Astrocyte (in vitro differentiated cells and primary cell): Measurements from ENCODE around the gene MS4A4E. TPM values are rescaled to one million over a fixed set of nuclear protein-coding genes. Genes with fewer than 3 reads are reported as not detected.

Experiments used
- DNase-seq: peaks from one replicate; pipeline ENCODE4 v3.0.0-alpha.2; 2010; ENCODE audit warnings: low read depth
- FAIRE-seq: peaks from 2 replicates; lab custom pipeline; 2011; peaks lifted over from hg19 to GRCh38; lab: Jason Lieb, UNC
- H2AFZ ChIP-seq: 2 replicates; pipeline ENCODE4 v1.6.0; 2012; ENCODE audit warnings: low read depth, low read length, inconsistent platforms
- H3K27ac ChIP-seq: 2 replicates; pipeline ENCODE4 v1.5.1; 2011; ENCODE audit warnings: low read depth, low read length, inconsistent platforms
- H3K27me3 ChIP-seq: 2 replicates; pipeline ENCODE4 v1.6.0; 2011; ENCODE audit warnings: low read length, inconsistent platforms; ENCODE audit not compliant: insufficient read depth
- H3K36me3 ChIP-seq: 2 replicates; pipeline ENCODE4 v1.5.1; 2011; ENCODE audit warnings: low read length, inconsistent platforms; ENCODE audit not compliant: insufficient read depth
- H3K4me1 ChIP-seq: 2 replicates; pipeline ENCODE4 v1.5.1; 2011; ENCODE audit warnings: low read length, inconsistent platforms; ENCODE audit not compliant: insufficient read depth
- H3K4me2 ChIP-seq: 2 replicates; pipeline ENCODE4 v1.6.0; 2012; ENCODE audit warnings: low read length, inconsistent platforms
- H3K4me3 ChIP-seq: 2 replicates; pipeline ENCODE4 v1.5.1; 2011; ENCODE audit warnings: low read depth, mild to moderate bottlenecking, low read length, inconsistent platforms; ENCODE audit not compliant: insufficient read depth
- H3K79me2 ChIP-seq: 2 replicates; pipeline ENCODE4 v1.6.0; 2012; ENCODE audit warnings: mild to moderate bottlenecking, low read length, inconsistent platforms; ENCODE audit not compliant: insufficient read depth
- H3K9ac ChIP-seq: 2 replicates; pipeline ENCODE4 v1.6.0; 2012; ENCODE audit warnings: mild to moderate bottlenecking, low read length, inconsistent platforms
- H3K9me3 ChIP-seq: 2 replicates; pipeline ENCODE4 v1.5.1; 2012; ENCODE audit warnings: low read depth, mild to moderate bottlenecking, low read length, inconsistent platforms; ENCODE audit not compliant: insufficient read depth
- H4K20me1 ChIP-seq: 2 replicates; pipeline ENCODE4 v1.6.0; 2012; ENCODE audit warnings: low read length, inconsistent platforms; ENCODE audit not compliant: insufficient read depth
- H3K27ac Mint-ChIP-seq: one replicate; pipeline ENCODE4 v1.8.0; 2021; ENCODE audit warnings: mild to moderate bottlenecking, mixed read lengths; ENCODE audit not compliant: unreplicated experiment
- H3K27me3 Mint-ChIP-seq: one replicate; pipeline ENCODE4 v1.8.0; 2021; ENCODE audit warnings: low read depth, mixed read lengths; ENCODE audit not compliant: unreplicated experiment
- H3K36me3 Mint-ChIP-seq: one replicate; pipeline ENCODE4 v1.8.0; 2021; ENCODE audit warnings: low read depth, mixed read lengths; ENCODE audit not compliant: unreplicated experiment
- H3K4me1 Mint-ChIP-seq: one replicate; pipeline ENCODE4 v1.8.0; 2021; ENCODE audit warnings: low read depth, mixed read lengths; ENCODE audit not compliant: unreplicated experiment
- H3K4me3 Mint-ChIP-seq: one replicate; pipeline ENCODE4 v1.8.0; 2021; ENCODE audit warnings: mild to moderate bottlenecking, moderate library complexity, mixed read lengths; ENCODE audit not compliant: unreplicated experiment
- H3K9me3 Mint-ChIP-seq: one replicate; pipeline ENCODE4 v1.8.0; 2021; ENCODE audit warnings: mild to moderate bottlenecking, mixed read lengths; ENCODE audit not compliant: unreplicated experiment
- EZH2 ChIP-seq: IDR thresholded peaks from 2 replicates; pipeline ENCODE4 v1.6.1; 2012; ENCODE audit warnings: mild to moderate bottlenecking, low read length, inconsistent platforms; ENCODE audit not compliant: insufficient read depth
- total RNA-seq: library from RNA; stranded (reverse); gene quantifications from 2 replicates; pipeline ENCODE4 v1.2.1, GENCODE V29; 2021
- TF ChIP-seq, protein P1 (sequence below): IDR thresholded peaks from 2 replicates; pipeline ENCODE4 v1.5.1; 2011; ENCODE audit warnings: low read depth, mild to moderate bottlenecking, inconsistent platforms, low read length, moderate library complexity; ENCODE audit not compliant: insufficient read depth

The MS4A4E gene
- total RNA-seq, 1 donor from 2014 or later = not detected

DNA sequence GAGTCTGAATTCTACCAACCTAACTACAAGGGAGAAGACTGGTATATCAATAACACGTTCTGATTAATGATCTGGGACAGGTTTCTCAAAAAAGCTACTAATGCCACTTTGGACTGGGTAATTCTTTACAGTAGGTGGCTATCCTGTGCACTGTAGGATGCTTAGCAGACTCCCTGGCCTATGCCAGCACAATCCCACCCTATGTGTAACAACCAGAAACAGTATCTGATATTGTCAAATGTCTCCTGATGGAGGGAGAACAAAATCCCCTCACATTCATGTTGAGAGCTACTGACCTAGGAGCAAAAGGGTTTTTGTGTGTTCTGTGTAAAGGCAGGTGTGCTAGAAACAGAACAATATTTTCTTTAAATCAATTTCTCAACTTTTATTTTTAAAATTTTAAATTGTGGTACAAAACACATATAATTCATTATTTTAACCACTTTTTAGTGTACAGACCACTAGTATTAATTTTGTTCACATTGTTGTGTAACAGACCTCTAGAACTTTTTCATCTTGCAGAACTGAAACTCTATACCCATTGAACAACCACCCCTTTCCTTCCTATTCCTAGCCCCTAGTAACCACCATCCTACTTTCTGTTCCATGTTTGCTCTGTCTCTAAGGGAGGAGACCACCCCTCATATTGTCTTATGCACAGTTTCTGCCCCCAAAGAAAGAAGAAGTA lies 58.0 kb downstream of the MS4A4E start:
- Histone ChIP-seq H2AFZ (no peak overlapping the region), H3K4me2 (no peak overlapping the region), H3K9ac (no peak overlapping the region), H3K36me3 (no peaks in the 10 kb centered on the region), H3K27ac (no peak overlapping the region), H3K79me2 (no peaks in the 10 kb centered on the region), H4K20me1 (no peaks in the 10 kb centered on the region), H3K4me3 (no peak overlapping the region), H3K27me3 (no peaks in the 10 kb centered on the region), H3K9me3 (no peaks in the 10 kb centered on the region), H3K4me1 (no peaks in the 10 kb centered on the region)
- Mint-ChIP-seq H3K27me3 (no peaks in the 10 kb centered on the region), H3K36me3 (no peaks in the 10 kb centered on the region), H3K4me3 (no peak overlapping the region), H3K27ac (no peak overlapping the region), H3K9me3 (peaks cover 5% of the 10 kb centered on the region), H3K4me1 (no peaks in the 10 kb centered on the region)
- TF ChIP-seq, protein P1, sequence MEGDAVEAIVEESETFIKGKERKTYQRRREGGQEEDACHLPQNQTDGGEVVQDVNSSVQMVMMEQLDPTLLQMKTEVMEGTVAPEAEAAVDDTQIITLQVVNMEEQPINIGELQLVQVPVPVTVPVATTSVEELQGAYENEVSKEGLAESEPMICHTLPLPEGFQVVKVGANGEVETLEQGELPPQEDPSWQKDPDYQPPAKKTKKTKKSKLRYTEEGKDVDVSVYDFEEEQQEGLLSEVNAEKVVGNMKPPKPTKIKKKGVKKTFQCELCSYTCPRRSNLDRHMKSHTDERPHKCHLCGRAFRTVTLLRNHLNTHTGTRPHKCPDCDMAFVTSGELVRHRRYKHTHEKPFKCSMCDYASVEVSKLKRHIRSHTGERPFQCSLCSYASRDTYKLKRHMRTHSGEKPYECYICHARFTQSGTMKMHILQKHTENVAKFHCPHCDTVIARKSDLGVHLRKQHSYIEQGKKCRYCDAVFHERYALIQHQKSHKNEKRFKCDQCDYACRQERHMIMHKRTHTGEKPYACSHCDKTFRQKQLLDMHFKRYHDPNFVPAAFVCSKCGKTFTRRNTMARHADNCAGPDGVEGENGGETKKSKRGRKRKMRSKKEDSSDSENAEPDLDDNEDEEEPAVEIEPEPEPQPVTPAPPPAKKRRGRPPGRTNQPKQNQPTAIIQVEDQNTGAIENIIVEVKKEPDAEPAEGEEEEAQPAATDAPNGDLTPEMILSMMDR = no peak
- FAIRE-seq = no peak
- no peak for DNase-seq

DNA sequence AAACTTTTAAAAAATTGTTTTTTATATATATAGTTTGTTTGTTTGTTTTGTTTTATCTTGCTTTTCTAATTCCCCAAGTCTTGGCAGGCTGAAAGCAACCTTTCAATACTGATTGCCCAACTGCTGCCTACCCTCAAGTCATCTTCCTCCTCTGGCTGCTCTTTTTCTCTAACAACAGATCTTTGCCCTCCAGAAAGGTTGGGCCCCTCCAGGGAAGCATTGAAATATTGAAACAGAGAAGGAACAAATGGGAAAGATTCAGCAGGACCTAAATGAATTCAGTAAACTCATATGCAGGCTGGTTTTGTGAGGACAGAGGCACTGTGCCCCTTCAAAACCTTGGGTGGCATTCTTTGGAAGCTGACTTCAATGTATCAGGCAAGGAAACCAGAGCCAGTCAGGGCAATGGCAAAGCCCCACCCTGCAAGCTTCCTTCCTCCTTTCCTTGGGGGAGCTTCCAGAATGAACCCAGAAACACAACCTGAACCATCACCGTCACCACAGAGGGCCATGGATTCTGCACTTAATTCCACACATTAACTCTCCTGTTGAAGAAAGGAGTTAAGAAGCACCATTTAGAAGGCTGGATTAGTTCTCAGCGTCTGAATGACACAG lies 59.2 kb downstream of the MS4A4E start:
- FAIRE-seq = no peak

More for the DNA sequence above, 59.2 kb downstream of the MS4A4E start:
- no peak overlapping the region for H3K27ac Mint-ChIP-seq
- H3K27me3 Mint-ChIP-seq = no peaks in the 10 kb centered on the region
- Histone ChIP-seq H3K9ac (no peak overlapping the region), H3K4me3 (no peak overlapping the region), H3K4me2 (no peak overlapping the region), H3K27me3 (no peaks in the 10 kb centered on the region), H3K27ac (no peak overlapping the region), H3K36me3 (no peaks in the 10 kb centered on the region), H3K9me3 (no peaks in the 10 kb centered on the region), H4K20me1 (no peaks in the 10 kb centered on the region), H3K4me1 (no peaks in the 10 kb centered on the region), H2AFZ (no peak overlapping the region), H3K79me2 (no peaks in the 10 kb centered on the region)
- no peaks in the 10 kb centered on the region for H3K4me1 Mint-ChIP-seq
- H3K9me3 Mint-ChIP-seq = peaks cover 5% of the 10 kb centered on the region
- TF ChIP-seq EZH2 = no peak
- TF ChIP-seq, protein P1 = no peak
- no peaks in the 10 kb centered on the region for H3K36me3 Mint-ChIP-seq
- H3K4me3 Mint-ChIP-seq = no peak overlapping the region
- no peak for DNase-seq
